Skeletal muscle tissue (tissue), 4 donors: Measurements from ENCODE around the gene ADGRD1. TPM values are rescaled to one million over a fixed set of nuclear protein-coding genes. Genes with fewer than 3 reads are reported as not detected.
"Not testable (repeated sequence)": the region's sequence is repeated elsewhere in the genome, so short reads cannot be mapped to it uniquely, and the experiment has no call there.

ENCODE experiments used
- H3K27ac ChIP-seq: one replicate; pipeline ENCODE4 v1.7.0; 2013; ENCODE audit warnings: mild to moderate bottlenecking, low read depth, low read length, inconsistent platforms
- H3K27me3 ChIP-seq, 3 donors: one replicate each; pipeline ENCODE4 v1.7.0; 2013; ENCODE audit warnings: low read length in 3 of 3; ENCODE audit not compliant: control insufficient read depth in 3 of 3, insufficient read depth in 3 of 3
- H3K36me3 ChIP-seq, 3 donors: one replicate each; pipeline ENCODE4 v1.7.0; 2013; ENCODE audit warnings: low read length in 3 of 3; ENCODE audit not compliant: control insufficient read depth in 3 of 3, insufficient read depth in 3 of 3
- H3K4me1 ChIP-seq, 3 donors: one replicate each; pipeline ENCODE4 v1.7.0; 2013; ENCODE audit warnings: low read length in 3 of 3, mild to moderate bottlenecking in 3 of 3; ENCODE audit not compliant: control insufficient read depth in 3 of 3, insufficient read depth in 3 of 3
- H3K4me3 ChIP-seq, 3 donors: one replicate each; pipeline ENCODE4 v1.7.0; 2013; ENCODE audit warnings: low read length in 3 of 3
- H3K9ac ChIP-seq, 3 donors: one replicate each; pipeline ENCODE4 v1.7.0; 2013; ENCODE audit warnings: low read length in 3 of 3, mild to moderate bottlenecking in 3 of 3, moderate library complexity in 2 of 3, low read depth in 1 of 3
- H3K9me3 ChIP-seq, 3 donors: one replicate each; pipeline ENCODE4 v1.7.0; 2013; ENCODE audit warnings: low read length in 3 of 3; ENCODE audit not compliant: control insufficient read depth in 3 of 3
- total RNA-seq: library from RNA; depleted of rRNA; stranded (reverse); fragments of >200 nt; gene quantifications from one replicate; pipeline ENCODE4 v1.2.3, GENCODE V29; 2014
- donor health status: Osteomylitis.

ADGRD1 gene
- total RNA-seq, 1 donor from 2014 or later = 7.8 TPM

DNA sequence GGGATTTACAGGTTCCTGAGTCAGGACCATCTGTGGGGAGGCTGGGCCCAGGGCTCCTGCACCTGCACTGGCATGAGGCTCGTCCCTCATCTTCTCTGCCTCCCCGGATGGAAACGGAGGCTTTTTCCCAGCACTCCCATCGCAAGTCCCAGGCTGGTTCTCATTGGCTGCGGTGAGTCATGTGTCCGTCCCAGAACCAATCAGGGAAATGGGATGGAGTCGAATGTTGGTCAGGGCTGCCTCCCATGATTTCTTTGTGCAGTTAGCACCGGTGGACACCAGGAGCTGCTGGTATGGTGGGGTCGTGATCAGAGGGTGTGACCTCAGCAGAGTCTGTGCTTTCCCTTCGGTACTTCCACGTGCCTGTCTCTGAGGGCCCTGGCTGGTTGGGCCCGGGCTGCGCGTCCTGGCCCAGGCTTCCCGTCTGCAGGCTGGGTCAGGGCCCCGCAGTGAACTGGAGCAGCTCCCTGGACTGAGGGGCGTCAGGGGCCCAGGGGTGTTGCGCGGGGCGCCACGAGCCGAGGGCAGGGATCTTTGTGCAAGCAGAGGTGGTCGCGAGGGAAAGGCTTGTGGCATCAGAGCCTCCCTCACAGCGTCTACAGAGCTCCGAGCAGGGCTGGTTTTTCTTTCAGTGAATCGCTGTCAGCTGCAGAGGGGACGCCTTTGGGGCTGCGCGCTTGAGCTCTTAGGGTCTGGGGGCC is 168.1 kb downstream of the ADGRD1 start:
- no peak overlapping the region for H3K9ac ChIP-seq
- peaks cover 0 to under 1% (median under 1%) of the 10 kb centered on the region in 3 donors for H3K4me1 ChIP-seq
- no peaks in the 10 kb centered on the region for H3K27me3 ChIP-seq
- no peak overlapping the region for H3K4me3 ChIP-seq
- H3K9me3 ChIP-seq = no peaks in the 10 kb centered on the region
- no peaks in the 10 kb centered on the region for H3K36me3 ChIP-seq
- H3K27ac ChIP-seq = no peak overlapping the region

DNA sequence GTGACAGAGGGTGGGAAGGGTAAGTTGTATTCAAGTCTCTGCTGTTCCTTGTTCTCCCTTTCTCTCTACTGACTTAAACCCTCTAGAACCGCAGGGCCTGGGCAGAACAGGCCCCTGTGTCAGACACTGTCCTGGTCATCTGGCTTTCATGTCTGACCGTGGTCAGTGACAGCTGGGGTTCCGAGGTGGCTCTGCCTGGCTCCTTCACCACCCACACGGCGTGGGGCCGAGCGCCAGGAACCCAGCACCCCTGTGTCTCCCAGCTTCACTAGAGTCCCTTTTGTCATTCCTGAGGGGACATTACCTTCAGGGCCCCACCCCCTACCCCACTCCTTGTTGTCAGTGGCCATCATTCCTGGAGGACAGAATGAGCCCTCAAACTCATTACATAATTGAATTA is 168.9 kb downstream of the ADGRD1 start:
- Histone ChIP-seq H3K9ac (no peak overlapping the region), H3K27ac (no peak overlapping the region), H3K27me3 (no peaks in the 10 kb centered on the region), H3K4me3 (no peak overlapping the region), H3K9me3 (no peaks in the 10 kb centered on the region), H3K36me3 (no peaks in the 10 kb centered on the region), H3K4me1 (no peaks in the 10 kb centered on the region)

DNA sequence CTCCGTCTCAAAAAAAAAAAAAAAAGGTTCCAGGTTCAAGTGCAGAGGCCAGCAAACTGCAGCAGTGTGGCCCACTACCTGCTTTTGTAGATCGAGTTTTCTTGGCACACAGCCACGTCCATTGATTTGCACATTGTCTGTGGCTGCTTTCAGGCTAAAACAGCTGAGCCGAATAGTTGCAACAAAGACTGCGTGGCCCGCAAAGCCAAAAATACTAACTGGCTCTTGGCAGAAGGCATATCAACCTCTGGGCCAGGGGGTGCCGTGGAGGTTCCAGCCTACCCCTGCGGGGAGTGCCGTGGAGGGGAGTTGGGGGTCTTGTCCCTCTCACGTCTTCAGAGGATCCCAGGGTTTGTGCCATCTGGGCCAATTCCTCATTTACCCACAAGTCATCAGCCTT is 170.1 kb downstream of the ADGRD1 start:
- no peak overlapping the region for H3K27ac ChIP-seq
- H3K27me3 ChIP-seq = no peaks in the 10 kb centered on the region
- H3K4me1 ChIP-seq = no peaks in the 10 kb centered on the region
- H3K9ac ChIP-seq = no peak overlapping the region
- no peaks in the 10 kb centered on the region for H3K36me3 ChIP-seq
- H3K9me3 ChIP-seq = no peaks in the 10 kb centered on the region
- no peak overlapping the region for H3K4me3 ChIP-seq

DNA sequence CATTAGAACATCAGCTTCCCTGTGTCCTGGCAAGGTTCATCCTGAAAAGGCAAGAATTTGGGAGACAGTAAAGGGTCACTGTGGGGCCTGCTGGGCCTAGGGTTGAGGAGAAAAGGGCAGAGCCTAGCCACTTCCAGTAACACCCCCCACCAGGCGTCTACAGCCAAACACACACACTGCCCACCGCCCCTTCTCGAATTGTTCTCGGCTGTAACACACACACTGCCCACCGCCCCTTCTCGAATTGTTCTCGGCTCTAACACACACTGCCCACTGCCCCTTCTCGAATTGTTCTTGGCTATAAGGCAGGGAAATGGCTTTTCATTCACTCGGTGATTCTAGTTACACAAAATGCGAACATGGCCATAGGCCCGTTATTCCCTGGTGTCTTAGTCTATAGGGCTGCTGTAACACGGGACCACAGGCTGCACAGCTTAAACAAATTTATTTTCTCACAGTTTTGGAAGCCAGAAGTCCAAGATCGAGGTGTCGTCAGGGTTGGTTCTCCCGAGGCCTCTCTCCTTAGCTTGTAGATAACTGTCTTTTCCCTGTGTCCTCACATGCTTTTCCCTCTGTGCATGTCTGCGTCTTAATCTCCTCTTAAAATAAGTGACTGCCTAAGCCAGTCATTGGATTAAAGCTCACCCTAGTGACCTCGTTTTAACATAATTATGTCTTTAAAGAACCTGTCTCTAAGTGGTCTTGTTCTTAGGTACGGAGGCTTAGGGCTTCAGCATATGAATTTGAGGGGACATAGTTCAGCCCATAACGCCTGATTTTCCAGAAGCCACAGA is 171.0 kb downstream of the ADGRD1 start:
- Histone ChIP-seq H3K27ac (no peak overlapping the region), H3K4me3 (no peak overlapping the region), H3K4me1 (no peaks in the 10 kb centered on the region), H3K27me3 (no peaks in the 10 kb centered on the region), H3K36me3 (no peaks in the 10 kb centered on the region), H3K9ac (no peak overlapping the region), H3K9me3 (no peaks in the 10 kb centered on the region)

DNA sequence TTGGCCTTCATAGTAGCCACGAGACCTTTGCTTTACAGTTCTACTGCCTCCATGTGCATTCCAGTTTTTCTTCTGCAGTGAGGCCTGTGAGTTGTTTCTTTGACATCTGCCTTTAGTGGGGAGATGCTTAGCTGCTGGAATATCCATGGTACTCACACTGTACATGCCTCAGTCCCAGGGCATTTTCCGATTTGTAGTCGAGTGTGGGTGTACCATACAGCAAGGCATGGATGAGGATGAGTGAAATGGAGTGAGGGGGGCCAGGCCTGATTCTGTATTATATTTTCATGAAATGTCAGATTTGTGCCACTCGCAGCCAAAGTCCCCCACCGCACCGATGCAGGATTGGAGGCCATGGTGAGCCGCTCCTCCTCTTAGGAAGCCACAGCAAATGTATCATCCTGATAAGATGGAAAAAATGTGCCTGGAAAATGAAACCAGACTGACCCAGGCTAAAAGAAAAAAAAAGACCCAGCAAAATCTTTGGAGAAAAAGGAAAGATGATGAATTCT is 173.0 kb downstream of the ADGRD1 start:
- H3K36me3 ChIP-seq = no peaks in the 10 kb centered on the region

DNA sequence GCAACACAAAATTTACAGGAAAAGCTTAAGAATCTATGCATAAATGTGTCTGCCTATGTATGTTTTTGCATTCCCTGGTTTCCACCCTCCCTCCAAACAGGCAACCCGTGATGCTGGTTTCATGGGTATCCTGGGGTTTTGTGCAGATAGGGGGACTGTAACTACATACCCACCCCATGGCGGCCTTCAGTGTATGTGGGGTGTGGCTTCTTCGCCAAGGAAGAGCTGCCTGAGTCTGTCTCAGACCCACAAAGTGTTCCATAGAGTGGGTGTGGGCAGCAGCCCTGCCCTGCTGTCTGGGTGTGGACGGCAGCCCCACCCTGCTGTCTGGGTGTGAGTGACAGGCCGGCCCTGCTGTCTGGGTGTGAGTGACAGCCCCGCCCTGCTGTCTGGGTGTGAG is 174.8 kb downstream of the ADGRD1 start:
- Histone ChIP-seq H3K27me3 (peaks cover 0 to 20% (median 0%) of the 10 kb centered on the region in 3 donors), H3K27ac (no peak overlapping the region), H3K36me3 (no peaks in the 10 kb centered on the region), H3K4me3 (no peak overlapping the region), H3K9ac (no peak overlapping the region), H3K9me3 (no peaks in the 10 kb centered on the region), H3K4me1 (peaks cover 0 to 12% (median 10%) of the 10 kb centered on the region in 3 donors)

More for the DNA sequence above, 173.0 kb downstream of the ADGRD1 start:
- Histone ChIP-seq H3K9me3 (no peaks in the 10 kb centered on the region), H3K27me3 (peaks cover 0 to 14% (median 0%) of the 10 kb centered on the region in 3 donors), H3K4me1 (peaks cover 0 to 4% (median 4%) of the 10 kb centered on the region in 3 donors), H3K9ac (no peak overlapping the region), H3K27ac (no peak overlapping the region), H3K4me3 (no peak overlapping the region)

DNA sequence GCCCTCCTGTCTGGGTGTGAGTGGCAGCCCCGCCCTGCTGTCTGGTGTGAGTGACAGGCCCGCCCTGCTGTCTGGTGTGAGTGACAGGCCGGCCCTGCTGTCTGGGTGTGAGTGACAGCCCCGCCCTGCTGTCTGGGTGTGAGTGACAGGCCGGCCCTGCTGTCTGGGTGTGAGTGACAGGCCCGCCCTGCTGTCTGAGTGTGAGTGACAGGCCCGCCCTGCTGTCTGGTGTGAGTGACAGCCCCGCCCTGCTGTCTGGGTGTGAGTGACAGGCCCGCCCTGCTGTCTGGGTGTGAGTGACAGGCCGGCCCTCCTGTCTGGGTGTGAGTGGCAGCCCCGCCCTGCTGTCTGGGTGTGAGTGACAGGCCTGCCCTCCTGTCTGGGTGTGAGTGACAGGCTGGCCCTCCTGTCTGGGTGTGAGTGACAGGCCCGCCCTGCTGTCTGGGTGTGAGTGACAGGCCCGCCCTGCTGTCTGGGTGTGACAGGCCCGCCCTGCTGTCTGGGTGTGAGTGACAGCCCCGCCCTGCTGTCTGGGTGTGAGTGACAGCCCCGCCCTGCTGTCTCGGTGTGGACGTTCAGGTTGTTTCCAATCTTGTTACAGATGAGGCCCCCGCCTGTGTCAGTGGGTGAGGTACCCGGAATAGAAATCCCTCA is 175.4 kb downstream of the ADGRD1 start:
- H3K27ac ChIP-seq, H3K9me3 ChIP-seq, H3K9ac ChIP-seq, H3K4me3 ChIP-seq, H3K36me3 ChIP-seq: not testable (repeated sequence)
- Histone ChIP-seq H3K4me1 (peaks cover 0 to 12% (median 10%) of the 10 kb centered on the region in 3 donors), H3K27me3 (peaks cover 0 to 20% (median 0%) of the 10 kb centered on the region in 3 donors)

DNA sequence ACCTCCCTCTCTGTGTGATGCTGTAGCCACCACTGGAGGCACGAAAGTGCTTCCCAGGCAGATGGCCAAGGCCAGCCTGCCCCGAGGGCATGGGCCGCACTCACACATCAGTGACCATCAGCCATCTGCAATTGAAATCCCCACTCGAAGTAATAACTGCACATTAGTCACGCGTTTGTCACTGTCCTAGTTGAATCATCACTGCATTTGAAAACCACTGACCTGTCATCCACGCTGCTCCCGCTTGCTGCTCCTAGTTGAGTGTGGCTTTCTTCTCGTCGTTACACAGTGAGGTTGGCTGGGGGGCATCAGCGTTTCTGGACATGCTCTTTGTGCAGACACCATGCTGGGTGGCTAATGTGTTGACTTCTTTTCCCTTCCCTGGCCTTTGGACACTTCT is 176.1 kb downstream of the ADGRD1 start:
- peaks cover 0 to 12% (median 10%) of the 10 kb centered on the region in 3 donors for H3K4me1 ChIP-seq
- H3K9ac ChIP-seq = no peak overlapping the region
- no peak overlapping the region for H3K27ac ChIP-seq
- H3K4me3 ChIP-seq = no peak overlapping the region
- H3K9me3 ChIP-seq = no peaks in the 10 kb centered on the region
- H3K36me3 ChIP-seq = no peaks in the 10 kb centered on the region
- peaks cover 0 to 20% (median 0%) of the 10 kb centered on the region in 3 donors for H3K27me3 ChIP-seq

DNA sequence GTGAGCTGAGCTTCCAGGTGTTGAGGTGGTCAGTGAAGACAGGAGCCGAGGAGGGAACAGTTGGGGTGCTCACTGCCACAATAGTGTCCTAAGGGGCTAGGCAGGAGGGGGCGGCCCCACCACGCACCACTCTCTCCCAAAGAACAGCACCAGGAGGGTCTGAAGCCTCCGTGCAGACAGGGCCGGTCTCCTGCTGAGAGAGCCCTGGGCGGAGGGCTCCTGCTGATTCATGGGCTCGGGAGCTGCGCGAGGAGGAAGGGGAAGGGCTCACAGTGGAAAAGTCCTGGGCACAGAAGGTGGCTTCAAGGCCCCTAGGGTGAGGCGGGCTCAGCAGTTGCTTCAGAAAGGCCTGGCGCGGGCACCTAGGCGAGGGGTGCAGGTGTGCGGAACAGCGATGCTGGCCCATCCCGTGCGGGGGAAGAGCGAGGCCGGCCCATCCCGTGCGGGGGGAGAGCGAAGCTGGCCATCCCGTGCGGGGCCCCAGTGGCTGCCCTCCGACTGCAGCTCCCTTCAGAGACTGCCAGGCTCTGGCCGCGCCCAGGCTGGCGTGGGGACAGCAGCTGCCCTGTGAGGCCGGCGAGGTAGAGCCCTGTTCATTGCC is 176.7 kb downstream of the ADGRD1 start:
- Histone ChIP-seq H3K27me3 (peaks cover 0 to 23% (median 0%) of the 10 kb centered on the region in 3 donors), H3K4me3 (no peak overlapping the region), H3K9ac (no peak overlapping the region), H3K36me3 (no peaks in the 10 kb centered on the region), H3K4me1 (peaks cover 0 to 12% (median 10%) of the 10 kb centered on the region in 3 donors), H3K27ac (no peak overlapping the region), H3K9me3 (no peaks in the 10 kb centered on the region)
